GM12878 (cell line): Measurements from ENCODE around the gene HDAC2. TPM values are rescaled to one million over a fixed set of nuclear protein-coding genes. Genes with fewer than 3 reads are reported as not detected.

ENCODE experiments used
- ATAC-seq: fragments of 200-7000 bp; cut with Tn5 transposase; 3 replicates; pipeline ENCODE4 v1.9.1; 2020; ENCODE audit warnings: mild to moderate bottlenecking, moderate library complexity
- BruUV-seq: library from RNA; stranded (reverse); fragments of 400-500 nt; replicated peaks from 2 replicates; lab custom pipeline; 2021; lab: Mats Ljungman, UMichigan
- CTCF ChIA-PET: fragments of 300-600 bp; sonication (Branson Sonifier 250); formaldehyde crosslinking; extraction: SDS; loops from one replicate; lab custom pipeline; 2021; ENCODE audit warnings: inconsistent platforms; lab: Yijun Ruan, JAX
- POLR2A ChIA-PET: fragments of 350-600 bp; formaldehyde crosslinking; extraction: SDS; loops from one replicate; lab custom pipeline; 2021; ENCODE audit warnings: inconsistent platforms; lab: Charles Lee
- RAD21 ChIA-PET: fragments of 300-600 bp; sonication (Branson Sonifier 250); formaldehyde crosslinking; loops from one replicate; lab custom pipeline; 2023; ENCODE audit warnings: antibody characterized with exemption; ENCODE audit not compliant: unreplicated experiment; lab: Charles Lee
- SMC1A ChIA-PET: fragments of 300-600 bp; sonication (Branson Sonifier 250); formaldehyde crosslinking; loops from one replicate; lab custom pipeline; 2023; ENCODE audit not compliant: unreplicated experiment, uncharacterized antibody; lab: Charles Lee
- DNase-seq: peaks from one replicate; pipeline ENCODE4 v3.0.0-alpha.2; 2011; ENCODE audit warnings: low read depth, low spot score
- FAIRE-seq: peaks from 3 replicates; lab custom pipeline; 2011; peaks lifted over from hg19 to GRCh38; lab: Jason Lieb, UNC
- H2AFZ ChIP-seq: 2 replicates; pipeline ENCODE4 v1.6.0; 2011; ENCODE audit warnings: low read depth, low read length, control low read depth; ENCODE audit not compliant: control insufficient read depth
- H3K27ac ChIP-seq: 2 replicates; pipeline ENCODE4 v1.5.1; 2011; ENCODE audit warnings: control low read depth; ENCODE audit not compliant: control insufficient read depth, insufficient read depth
- H3K27me3 ChIP-seq, 2 experiments: replicated peaks in 1 of 2; 2 replicates each; pipeline versions ENCODE4 v1.6.0 to v1.6.1; 2011; ENCODE audit warnings: low read length in 1 of 2; ENCODE audit not compliant: control insufficient read depth in 2 of 2, insufficient read depth in 2 of 2
- H3K36me3 ChIP-seq, 2 experiments: 2 replicates each; pipeline ENCODE4 v1.5.1; 2011; ENCODE audit warnings: low read length in 1 of 2; ENCODE audit not compliant: control insufficient read depth in 2 of 2, insufficient read depth in 2 of 2
- H3K4me1 ChIP-seq: 2 replicates; pipeline ENCODE4 v1.6.1; 2011; ENCODE audit warnings: mild to moderate bottlenecking, low read length, moderate library complexity, mixed read lengths; ENCODE audit not compliant: control insufficient read depth, insufficient read depth
- H3K4me2 ChIP-seq: 2 replicates; pipeline ENCODE4 v1.6.0; 2011; ENCODE audit warnings: control low read depth; ENCODE audit not compliant: control insufficient read depth, insufficient read depth
- H3K4me3 ChIP-seq: fragments of 200-600 bp; sonication (generic); 2 replicates; pipeline ENCODE4 v1.5.1; 2016
- H3K79me2 ChIP-seq: 2 replicates; pipeline ENCODE4 v1.6.0; 2011; ENCODE audit warnings: low read length; ENCODE audit not compliant: control insufficient read depth, insufficient read depth
- H3K9ac ChIP-seq: 2 replicates; pipeline ENCODE4 v1.8.0; 2011; ENCODE audit warnings: low read length, control low read depth, mixed read lengths; ENCODE audit not compliant: control insufficient read depth, insufficient read depth
- H3K9me3 ChIP-seq: replicated peaks from 3 replicates; pipeline ENCODE4 v1.5.1; 2011; ENCODE audit warnings: mild to moderate bottlenecking, low read length; ENCODE audit not compliant: control insufficient read depth, insufficient read depth
- H4K20me1 ChIP-seq: 2 replicates; pipeline ENCODE4 v1.6.0; 2011; ENCODE audit not compliant: control insufficient read depth, insufficient read depth
- CBX3 ChIP-seq: fragments of 200-600 bp; sonication (generic); IDR thresholded peaks from 2 replicates; pipeline ENCODE4 v1.6.1; 2016; ENCODE audit warnings: low read depth, borderline replicate concordance
- CHD1 ChIP-seq: IDR thresholded peaks from 2 replicates; pipeline ENCODE4 v1.6.1; 2012; ENCODE audit warnings: low read depth, low read length, improper control_type of control experiment
- GABPA ChIP-seq: IDR thresholded peaks from 2 replicates; pipeline ENCODE4 v1.6.1; 2014; ENCODE audit warnings: antibody characterized with exemption, low read depth, mild to moderate bottlenecking, inconsistent platforms
- IKZF1 ChIP-seq: fragments of 450-650 bp; conservative IDR thresholded peaks from 2 replicates; pipeline ENCODE4 v1.6.1; 2017; ENCODE audit warnings: antibody characterized with exemption, mild to moderate bottlenecking
- IKZF2 ChIP-seq, 2 experiments: fragments of 450-650 bp; IDR thresholded peaks; 2 replicates each; pipeline ENCODE4 v1.6.1; 2017; ENCODE audit warnings: mild to moderate bottlenecking in 2 of 2, moderate library complexity in 2 of 2
- MTA2 ChIP-seq: fragments of 450-650 bp; IDR thresholded peaks from 2 replicates; pipeline ENCODE4 v1.6.1; 2016; ENCODE audit warnings: low read depth, mild to moderate bottlenecking, moderate library complexity
- NR2C2 ChIP-seq: IDR thresholded peaks from 2 replicates; pipeline ENCODE4 v1.6.1; 2011; ENCODE audit warnings: borderline replicate concordance, low read depth; ENCODE audit not compliant: control insufficient read depth, insufficient read length
- POLR2AphosphoS5 ChIP-seq: IDR thresholded peaks from 2 replicates; pipeline ENCODE4 v1.6.1; 2011; ENCODE audit warnings: mild to moderate bottlenecking, low read length, inconsistent platforms
- POU2F2 ChIP-seq: IDR thresholded peaks from 3 replicates; pipeline ENCODE4 v1.6.1; 2011; ENCODE audit warnings: low read depth, mild to moderate bottlenecking, low read length, borderline replicate concordance
- SMAD5 ChIP-seq: IDR thresholded peaks from 2 replicates; pipeline ENCODE4 v1.6.1; 2016; ENCODE audit warnings: antibody characterized with exemption, low read depth
- TCF12 ChIP-seq: IDR thresholded peaks from 2 replicates; pipeline ENCODE4 v1.6.1; 2011; ENCODE audit warnings: low read depth, mild to moderate bottlenecking, low read length
- ZBED1 ChIP-seq: IDR thresholded peaks from 2 replicates; pipeline ENCODE4 v1.6.1; 2016; ENCODE audit warnings: borderline replicate concordance
- ZZZ3 ChIP-seq: IDR thresholded peaks from 2 replicates; pipeline ENCODE4 v1.6.1; 2011; ENCODE audit warnings: low read depth; ENCODE audit not compliant: control insufficient read depth, insufficient read length
- WGBS: methylation state at CpG from one replicate; pipeline ENCODE4 v1.1.6; 2016; ENCODE audit warnings: low lambda C conversion rate; ENCODE audit not compliant: insufficient replicate concordance, insufficient coverage; ENCODE audit errors: missing lambda C conversion rate; 5-methylcytosine and 5-hydroxymethylcytosine counted together
- in situ Hi-C: fragments of 300-500 bp; cut with MboI; formaldehyde crosslinking; loops from 9 replicates; pipeline ENCODE4 v1.14.3; 2018; ENCODE audit warnings: mixed read lengths
- intact Hi-C: fragments of 100-400 bp; cut with micrococcal nuclease; formaldehyde crosslinking; loops from one replicate; pipeline ENCODE4 v1.14.2; 2022; ENCODE audit not compliant: unreplicated experiment
- polyA plus RNA-seq, 11 experiments: library from polyadenylated mRNA; depleted of rRNA in 4 of 11; unstranded in 6 of 11; stranded (reverse) in 5 of 11; fragments of >200 nt; fragmentation: Nextera tagmentation in 4 of 11; fragmentation: Illumina TruSeq in 1 of 11; extraction: Ambion mirVana in 4 of 11; extraction: Trizol in 1 of 11; gene quantifications; 1 replicate in 1 of 11; 2 replicates in 10 of 11; pipeline versions ENCODE4 v1.2.1 to v1.2.3, GENCODE V29; 2011 to 2016; ENCODE audit warnings: inconsistent platforms in 2 of 11, missing spikeins in 2 of 11, low read depth in 1 of 11
- total RNA-seq, 4 experiments: library from RNA; depleted of rRNA in 3 of 4; stranded (reverse); fragments of >200 nt in 3 of 4; fragmentation: Illumina TruSeq in 1 of 4; extraction: Trizol in 1 of 4; gene quantifications; 2 replicates each; pipeline versions ENCODE4 v1.2.1 to v1.2.3, GENCODE V29; 2013 to 2021
- TF ChIP-seq, protein P1 (sequence below): fragments of 450-650 bp; IDR thresholded peaks from 2 replicates; pipeline ENCODE4 v1.6.1; 2016; ENCODE audit warnings: mild to moderate bottlenecking
- TF ChIP-seq, protein P2 (sequence below): IDR thresholded peaks from 2 replicates; pipeline ENCODE4 v1.6.1; 2011; ENCODE audit warnings: borderline replicate concordance, low read depth, mild to moderate bottlenecking, moderate library complexity, mixed read lengths, low read length; ENCODE audit not compliant: insufficient read depth; ENCODE audit errors: extremely low read length
- TF ChIP-seq, protein P3 (sequence below): fragments of 450-650 bp; IDR thresholded peaks from 2 replicates; pipeline ENCODE4 v1.6.1; 2016; ENCODE audit warnings: mild to moderate bottlenecking, moderate library complexity, borderline replicate concordance
- TF ChIP-seq, protein P4 (sequence below): fragments of 450-650 bp; IDR thresholded peaks from 2 replicates; pipeline ENCODE4 v1.6.1; 2014; ENCODE audit warnings: mild to moderate bottlenecking

The HDAC2 gene
- total and polyA plus RNA-seq, 10 of the 15 experiments (the other 5 are each of a cell fraction or from before 2014, with no cell fraction given), result 40.4 to 210 (median 114) TPM

DNA sequence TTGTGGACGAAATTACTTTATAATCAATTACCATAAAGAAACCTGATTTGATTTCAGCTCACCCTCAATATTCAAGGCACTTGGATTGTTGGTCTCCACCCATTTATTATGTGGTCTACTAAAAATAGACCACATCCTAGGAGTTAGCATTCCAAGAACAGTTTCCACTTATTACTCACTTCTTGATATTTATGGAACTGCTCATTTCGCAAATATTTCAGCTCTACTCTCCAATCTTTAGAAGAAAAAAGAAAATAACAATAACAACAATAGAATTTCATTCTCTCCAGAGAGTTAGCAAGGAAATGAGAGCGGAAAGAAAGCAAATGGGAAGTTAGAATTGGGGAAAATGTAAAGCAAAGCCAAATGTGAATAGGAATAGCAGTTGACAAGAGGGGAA lies 26.2 kb upstream of the HDAC2 start:
- Histone ChIP-seq H3K27me3 (no peaks in the 10 kb centered on the region; a peak in 1 of 4 replicates), H3K4me3 (no peak overlapping the region), H2AFZ (no peak overlapping the region), H3K27ac (no peak overlapping the region), H3K79me2 (no peaks in the 10 kb centered on the region), H3K9ac (no peak overlapping the region), H3K4me1 (no peaks in the 10 kb centered on the region), H3K4me2 (no peak overlapping the region), H3K36me3 (no peaks in the 10 kb centered on the region), H4K20me1 (no peaks in the 10 kb centered on the region), H3K9me3 (no peaks in the 10 kb centered on the region)
- WGBS, result 50% methylated on average over 3 of the region's 3 CpGs
- ChIA-PET CTCF (interaction anchor here (0.6 to 3.9 kb wide), 3 partner anchors 24 to 892 kb away, joined by 4 to 27 read pairs (median 4); no protein-coding TSS in a partner anchor), POLR2A (no interaction called here), SMC1A (interaction anchor here (0.7 kb wide), 1 partner anchor 1275 kb away, joined by 3 read pairs; no protein-coding TSS in a partner anchor), RAD21 (interaction anchor here (1.5 kb wide), 1 partner anchor 111 kb away, joined by 4 read pairs; no protein-coding TSS in a partner anchor)
- DNase-seq (no peak), FAIRE-seq (no peak), ATAC-seq (no peak)
- intact Hi-C loops, result no loop called here
- in situ Hi-C loops, result no loop called here
- no TSS peak for BruUV-seq
- TF ChIP-seq, protein P1, sequence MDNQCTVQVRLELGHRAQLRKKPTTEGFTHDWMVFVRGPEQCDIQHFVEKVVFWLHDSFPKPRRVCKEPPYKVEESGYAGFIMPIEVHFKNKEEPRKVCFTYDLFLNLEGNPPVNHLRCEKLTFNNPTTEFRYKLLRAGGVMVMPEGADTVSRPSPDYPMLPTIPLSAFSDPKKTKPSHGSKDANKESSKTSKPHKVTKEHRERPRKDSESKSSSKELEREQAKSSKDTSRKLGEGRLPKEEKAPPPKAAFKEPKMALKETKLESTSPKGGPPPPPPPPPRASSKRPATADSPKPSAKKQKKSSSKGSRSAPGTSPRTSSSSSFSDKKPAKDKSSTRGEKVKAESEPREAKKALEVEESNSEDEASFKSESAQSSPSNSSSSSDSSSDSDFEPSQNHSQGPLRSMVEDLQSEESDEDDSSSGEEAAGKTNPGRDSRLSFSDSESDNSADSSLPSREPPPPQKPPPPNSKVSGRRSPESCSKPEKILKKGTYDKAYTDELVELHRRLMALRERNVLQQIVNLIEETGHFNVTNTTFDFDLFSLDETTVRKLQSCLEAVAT, result no peak
- TF ChIP-seq POU2F2 (no peak), ZZZ3 (no peak), CBX3 (no peak), CHD1 (no peak), ZBED1 (no peak), MTA2 (no peak), IKZF2 (IDR thresholded peaks at IDR 0.05) (no peak), IKZF1 (no peak), NR2C2 (no peak), SMAD5 (no peak), GABPA (no peak), POLR2AphosphoS5 (no peak), TCF12 (no peak)
- TF ChIP-seq, protein P2, sequence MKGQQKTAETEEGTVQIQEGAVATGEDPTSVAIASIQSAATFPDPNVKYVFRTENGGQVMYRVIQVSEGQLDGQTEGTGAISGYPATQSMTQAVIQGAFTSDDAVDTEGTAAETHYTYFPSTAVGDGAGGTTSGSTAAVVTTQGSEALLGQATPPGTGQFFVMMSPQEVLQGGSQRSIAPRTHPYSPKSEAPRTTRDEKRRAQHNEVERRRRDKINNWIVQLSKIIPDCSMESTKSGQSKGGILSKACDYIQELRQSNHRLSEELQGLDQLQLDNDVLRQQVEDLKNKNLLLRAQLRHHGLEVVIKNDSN, result no peak
- TF ChIP-seq, protein P3, sequence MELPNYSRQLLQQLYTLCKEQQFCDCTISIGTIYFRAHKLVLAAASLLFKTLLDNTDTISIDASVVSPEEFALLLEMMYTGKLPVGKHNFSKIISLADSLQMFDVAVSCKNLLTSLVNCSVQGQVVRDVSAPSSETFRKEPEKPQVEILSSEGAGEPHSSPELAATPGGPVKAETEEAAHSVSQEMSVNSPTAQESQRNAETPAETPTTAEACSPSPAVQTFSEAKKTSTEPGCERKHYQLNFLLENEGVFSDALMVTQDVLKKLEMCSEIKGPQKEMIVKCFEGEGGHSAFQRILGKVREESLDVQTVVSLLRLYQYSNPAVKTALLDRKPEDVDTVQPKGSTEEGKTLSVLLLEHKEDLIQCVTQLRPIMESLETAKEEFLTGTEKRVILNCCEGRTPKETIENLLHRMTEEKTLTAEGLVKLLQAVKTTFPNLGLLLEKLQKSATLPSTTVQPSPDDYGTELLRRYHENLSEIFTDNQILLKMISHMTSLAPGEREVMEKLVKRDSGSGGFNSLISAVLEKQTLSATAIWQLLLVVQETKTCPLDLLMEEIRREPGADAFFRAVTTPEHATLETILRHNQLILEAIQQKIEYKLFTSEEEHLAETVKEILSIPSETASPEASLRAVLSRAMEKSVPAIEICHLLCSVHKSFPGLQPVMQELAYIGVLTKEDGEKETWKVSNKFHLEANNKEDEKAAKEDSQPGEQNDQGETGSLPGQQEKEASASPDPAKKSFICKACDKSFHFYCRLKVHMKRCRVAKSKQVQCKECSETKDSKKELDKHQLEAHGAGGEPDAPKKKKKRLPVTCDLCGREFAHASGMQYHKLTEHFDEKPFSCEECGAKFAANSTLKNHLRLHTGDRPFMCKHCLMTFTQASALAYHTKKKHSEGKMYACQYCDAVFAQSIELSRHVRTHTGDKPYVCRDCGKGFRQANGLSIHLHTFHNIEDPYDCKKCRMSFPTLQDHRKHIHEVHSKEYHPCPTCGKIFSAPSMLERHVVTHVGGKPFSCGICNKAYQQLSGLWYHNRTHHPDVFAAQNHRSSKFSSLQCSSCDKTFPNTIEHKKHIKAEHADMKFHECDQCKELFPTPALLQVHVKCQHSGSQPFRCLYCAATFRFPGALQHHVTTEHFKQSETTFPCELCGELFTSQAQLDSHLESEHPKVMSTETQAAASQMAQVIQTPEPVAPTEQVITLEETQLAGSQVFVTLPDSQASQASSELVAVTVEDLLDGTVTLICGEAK, result no peak
- TF ChIP-seq, protein P4, sequence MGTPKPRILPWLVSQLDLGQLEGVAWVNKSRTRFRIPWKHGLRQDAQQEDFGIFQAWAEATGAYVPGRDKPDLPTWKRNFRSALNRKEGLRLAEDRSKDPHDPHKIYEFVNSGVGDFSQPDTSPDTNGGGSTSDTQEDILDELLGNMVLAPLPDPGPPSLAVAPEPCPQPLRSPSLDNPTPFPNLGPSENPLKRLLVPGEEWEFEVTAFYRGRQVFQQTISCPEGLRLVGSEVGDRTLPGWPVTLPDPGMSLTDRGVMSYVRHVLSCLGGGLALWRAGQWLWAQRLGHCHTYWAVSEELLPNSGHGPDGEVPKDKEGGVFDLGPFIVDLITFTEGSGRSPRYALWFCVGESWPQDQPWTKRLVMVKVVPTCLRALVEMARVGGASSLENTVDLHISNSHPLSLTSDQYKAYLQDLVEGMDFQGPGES, result no peak
